Measurements from ENCODE around the gene CTNNA3.

Gene CTNNA3

DNA sequence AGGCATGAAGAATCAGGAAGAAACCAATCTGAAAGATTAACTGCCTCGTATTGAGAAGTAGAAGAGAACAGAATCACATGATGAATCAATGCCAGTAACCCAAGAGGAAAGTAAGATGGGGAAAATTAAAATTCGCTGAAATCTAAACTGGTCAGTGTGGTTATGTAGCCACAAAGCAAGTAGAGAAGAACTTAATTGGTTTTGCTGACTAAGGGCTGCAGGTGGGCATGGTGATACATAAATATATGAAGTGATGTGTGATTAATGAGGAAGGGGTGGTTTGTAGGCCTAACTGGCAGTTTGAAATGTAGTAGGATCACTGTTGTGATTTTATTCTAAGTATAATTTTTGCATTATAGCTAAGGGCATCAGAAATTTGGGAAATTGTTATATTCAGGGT, 853.6 kb downstream of the CTNNA3 start:
- DNase-seq, result no peak

DNA sequence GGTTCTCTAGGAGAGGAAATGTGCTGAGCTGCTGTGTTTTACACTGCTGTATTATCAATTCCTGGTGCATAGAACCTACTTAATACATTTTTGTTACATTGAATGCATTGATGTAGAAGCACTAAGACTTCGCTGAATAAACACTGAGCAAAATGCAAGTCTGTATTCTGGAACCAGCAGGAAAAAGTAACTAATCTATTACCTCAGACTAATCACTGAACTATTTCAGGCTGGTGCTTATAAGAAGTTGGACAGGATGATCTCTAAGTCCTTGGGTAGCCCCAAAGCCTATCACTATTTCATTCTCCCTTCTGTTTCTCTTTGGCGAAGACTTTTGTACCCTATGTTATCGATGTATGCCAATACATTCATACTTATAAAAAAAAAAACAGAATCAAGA, 857.3 kb downstream of the CTNNA3 start:
- DNase-seq, result no peak

DNA sequence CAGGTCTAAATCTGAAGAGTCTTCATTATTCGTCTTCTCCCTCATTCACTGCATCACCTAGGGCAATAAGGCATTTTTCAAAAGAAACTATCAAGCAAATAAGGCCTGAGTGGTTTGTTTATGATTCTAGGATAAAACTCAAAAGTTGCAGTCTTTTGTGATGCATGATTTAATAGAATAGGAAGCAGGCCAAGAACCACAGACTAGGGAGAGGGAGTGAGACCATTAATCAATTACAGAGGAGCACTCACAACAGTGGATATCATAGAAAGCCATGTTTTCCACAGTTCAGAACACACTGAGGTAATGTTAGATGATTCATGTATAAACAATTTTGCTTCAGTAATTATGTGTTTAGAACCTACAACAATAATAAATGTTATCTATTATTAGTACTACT, 858.0 kb downstream of the CTNNA3 start:
- no peak for DNase-seq

DNA sequence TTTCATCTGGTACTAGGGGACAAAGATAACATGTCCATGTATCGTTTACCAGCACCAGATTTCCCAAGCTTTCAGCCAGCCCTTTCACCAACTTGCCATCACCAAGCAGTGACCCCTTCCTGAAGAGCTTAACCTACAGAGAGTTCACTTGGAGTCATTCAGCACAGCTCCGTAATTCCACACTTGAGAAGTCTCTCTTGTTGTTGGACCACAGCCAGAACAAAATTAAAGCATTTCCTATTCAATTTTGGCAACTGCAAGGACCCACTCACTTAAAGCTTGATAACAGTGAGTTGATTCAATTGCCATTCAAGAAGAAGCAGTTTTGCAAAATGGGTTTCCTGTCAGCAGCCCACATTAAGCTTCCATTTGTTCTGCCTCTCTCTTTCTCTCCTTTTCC, 858.7 kb downstream of the CTNNA3 start:
- no peak for DNase-seq

DNA sequence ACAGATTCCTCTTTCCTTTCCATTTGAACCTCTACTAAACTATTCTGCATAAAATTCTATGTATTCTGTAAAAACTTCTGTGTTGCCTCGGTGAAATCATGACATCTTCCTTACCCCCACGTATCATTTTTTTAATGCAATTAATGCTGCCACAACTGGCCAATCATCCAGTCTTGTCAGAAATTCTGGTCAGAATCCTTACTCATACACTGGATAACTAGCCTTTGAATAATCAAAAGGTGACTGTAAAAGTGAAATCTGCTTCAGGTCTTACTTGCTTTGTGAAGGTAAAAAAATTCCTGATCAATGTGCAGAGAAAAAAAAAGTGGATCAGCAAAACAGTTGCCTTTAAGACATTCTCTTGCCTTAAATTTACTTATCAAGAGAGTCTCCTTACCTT, 859.2 kb downstream of the CTNNA3 start:
- no peak for DNase-seq

DNA sequence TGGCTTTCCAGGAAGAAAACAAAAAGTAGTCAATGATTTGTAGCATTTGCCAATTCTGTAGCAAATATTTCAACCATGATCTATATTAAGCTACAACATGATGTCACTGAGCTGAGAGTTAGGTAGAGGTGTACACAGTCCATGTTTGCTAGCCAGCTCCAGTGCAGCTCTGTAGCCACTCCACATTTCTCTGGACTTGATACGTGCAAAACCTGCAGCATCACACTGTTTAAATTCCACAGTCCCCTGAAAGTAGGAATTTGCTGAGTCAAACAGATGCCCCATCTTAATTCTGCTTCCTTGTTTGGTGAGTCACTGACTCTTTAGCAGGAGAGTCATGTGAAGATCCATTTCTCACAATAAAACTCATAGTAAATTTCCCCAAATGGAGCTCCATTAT, 859.9 kb downstream of the CTNNA3 start:
- no peak for DNase-seq

DNA sequence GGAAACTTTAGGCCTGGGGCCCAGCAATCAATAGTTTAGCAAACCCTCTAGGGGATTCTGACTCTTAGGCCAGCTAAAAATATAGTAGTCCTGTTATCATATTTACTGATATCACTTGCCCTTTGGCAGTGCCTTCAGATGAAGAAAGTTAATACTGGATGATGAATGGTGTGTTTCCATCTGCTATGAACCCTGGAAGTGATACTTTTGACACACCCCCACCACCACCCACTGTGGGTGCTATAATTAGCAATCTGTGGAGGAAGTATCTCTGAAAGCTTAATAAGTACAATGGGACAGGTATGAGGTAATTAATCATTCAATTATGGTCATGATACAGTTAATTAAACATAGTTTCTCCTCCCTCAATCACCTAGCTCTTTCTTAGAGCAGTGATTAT, 860.6 kb downstream of the CTNNA3 start:
- DNase-seq, result no peak

DNA sequence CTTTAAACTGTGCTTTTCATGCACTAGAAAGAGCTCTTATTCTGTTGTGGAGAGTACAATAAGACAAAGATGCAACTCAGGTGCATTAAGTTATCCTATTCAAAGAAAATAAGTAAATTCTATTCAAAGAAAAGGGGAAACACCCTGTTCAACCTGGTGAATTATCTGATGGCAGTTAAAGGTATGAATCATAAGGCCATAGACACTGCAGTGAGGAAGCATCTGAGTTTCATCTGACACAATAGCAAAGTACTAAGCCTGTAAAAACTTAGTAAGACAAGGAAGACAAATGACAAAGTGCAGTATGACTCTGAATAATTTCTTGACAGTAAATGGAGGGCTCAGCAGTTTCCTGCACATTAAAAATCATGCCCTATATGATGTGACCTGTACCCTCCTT, 861.2 kb downstream of the CTNNA3 start:
- no peak for DNase-seq

DNA sequence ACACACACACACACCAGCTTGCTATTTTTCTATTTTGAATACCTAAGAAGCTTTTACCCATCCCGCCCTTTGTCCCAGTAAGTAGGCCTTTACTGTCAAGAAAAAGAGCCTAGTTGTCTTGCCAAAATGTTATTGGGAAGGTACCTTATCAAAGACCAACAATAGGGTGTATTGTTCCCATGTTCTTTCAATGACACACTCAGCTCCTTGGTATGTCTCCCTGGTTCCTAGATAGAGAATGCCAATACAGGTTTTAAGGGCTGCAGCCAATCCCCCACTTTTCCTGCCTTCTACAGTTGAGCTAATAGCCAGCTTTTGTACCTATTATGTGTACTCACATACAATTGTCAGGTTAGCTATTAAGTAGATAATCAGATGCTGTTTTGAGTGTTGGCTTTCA, 862.1 kb downstream of the CTNNA3 start:
- DNase-seq, result no peak

DNA sequence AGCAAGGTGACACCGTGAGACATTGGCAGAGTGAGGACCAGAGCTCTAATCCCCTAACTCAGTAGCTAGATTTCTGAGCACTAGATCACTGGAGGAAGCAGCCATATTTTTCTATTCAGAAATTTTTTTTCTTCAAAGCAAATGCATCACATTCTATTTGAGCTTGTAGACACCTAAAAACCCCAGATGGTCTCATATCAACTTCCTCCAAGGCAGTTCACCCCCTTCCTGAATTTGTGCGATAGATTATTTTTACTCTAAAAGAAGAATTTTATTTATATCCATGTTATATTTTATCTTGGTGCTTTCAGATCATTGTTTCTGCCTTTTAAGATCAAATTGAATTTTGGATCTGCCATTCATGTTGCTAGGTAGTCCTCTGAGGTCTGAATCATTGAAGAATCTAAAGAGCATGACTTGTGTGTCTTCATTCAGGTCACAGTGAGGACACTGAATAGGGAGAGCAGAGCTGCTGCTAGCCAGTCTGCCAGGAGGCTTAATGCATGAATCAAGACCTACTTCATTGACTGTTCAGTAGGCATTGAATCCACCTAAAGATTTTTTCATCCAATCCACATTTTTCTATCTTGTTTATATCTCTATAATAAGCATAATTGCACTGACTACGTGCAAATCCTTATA, 863.1 kb downstream of the CTNNA3 start:
- DNase-seq, result no peak

DNA sequence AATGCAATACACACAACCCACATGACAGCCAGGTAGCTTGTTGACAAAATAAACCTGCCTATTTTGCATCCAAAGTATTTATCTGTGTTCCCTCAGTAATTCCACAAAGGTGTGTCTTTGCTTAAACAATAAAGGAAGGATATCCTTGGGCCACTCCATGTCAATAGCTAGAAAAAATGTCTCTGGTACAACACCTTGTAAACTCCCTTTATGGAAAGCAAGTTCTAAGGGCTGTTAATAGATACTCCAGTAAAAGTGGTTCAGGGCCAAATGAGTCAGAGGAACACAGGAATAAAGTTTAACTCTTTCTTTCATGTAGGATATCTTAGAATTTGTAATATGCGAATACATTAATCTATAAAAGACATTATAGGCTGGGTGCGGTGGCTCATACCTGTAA, 867.0 kb downstream of the CTNNA3 start:
- DNase-seq, result no peak

DNA sequence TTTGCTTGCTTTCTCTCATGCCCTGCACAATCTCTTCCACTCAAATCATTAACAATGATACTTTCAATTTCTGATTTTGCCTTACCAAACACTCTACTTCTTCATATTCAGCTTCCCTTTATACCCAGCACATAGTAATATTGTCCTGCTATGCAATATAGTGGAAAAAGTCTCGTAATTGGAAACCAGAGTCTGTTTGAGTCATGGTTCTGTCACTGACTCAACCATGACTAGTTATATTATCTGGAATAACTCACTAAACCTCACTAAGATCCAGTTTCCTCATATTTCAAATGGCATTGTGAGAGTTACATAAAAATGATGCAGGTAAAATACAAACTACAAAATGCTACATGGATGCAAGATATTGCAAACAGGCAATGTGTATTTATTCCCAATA, 868.6 kb downstream of the CTNNA3 start:
- no peak for DNase-seq

DNA sequence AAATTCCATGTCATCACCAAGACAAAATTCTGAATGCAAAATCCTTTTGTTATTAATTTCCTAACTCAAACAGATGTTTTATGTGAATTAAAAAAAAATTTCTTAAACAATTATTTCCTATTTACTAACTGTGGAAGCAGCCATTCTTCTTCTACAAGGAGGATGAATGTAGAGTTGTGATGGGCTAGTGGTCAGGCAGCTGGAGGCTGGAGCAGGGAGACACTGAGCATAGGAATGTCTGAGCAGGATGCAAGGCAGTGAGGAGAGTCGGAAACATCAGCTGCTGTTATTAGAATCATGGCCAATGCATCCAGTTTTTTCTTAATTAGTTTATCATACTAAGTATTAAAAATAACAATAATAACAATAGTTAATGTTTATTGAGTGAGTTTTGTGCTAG, 872.7 kb downstream of the CTNNA3 start:
- no peak for DNase-seq

DNA sequence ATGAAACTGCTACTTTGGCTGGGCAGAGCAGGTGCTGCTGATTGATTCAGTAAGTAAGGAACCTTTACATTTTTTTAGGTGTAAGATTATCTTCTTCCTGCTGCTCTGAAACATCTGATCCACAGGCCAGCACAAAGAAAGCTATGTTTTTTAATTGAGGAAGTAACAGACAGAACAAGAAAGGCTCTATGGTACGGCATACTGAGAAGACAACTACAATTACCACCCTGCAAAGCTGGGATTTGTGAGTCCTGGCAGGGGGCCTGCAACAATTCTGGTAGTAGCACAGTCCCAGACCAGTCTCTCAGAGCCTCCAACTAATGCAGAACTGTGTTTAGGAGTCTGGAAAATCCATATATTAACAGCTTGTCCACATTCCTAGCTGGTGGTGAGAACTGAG, 873.2 kb downstream of the CTNNA3 start:
- DNase-seq, result no peak

DNA sequence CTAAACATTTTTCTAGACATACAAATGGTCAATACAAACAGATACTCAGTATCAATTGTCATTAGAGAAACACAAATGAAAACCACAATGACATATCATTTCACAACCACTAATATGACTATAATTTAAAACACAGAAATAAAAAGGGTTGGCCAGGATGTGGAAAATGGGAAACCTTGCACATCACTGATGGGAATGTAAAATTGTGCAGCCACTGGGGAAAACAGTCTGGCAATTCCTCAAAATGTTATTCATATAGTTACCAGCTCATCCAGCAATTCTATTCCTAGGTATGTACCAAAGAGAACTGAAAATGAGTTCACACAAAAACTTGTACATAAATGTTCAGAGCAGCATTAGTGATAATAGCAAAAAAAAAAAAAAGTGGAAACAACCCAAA, 876.3 kb downstream of the CTNNA3 start:
- no peak for DNase-seq

DNA sequence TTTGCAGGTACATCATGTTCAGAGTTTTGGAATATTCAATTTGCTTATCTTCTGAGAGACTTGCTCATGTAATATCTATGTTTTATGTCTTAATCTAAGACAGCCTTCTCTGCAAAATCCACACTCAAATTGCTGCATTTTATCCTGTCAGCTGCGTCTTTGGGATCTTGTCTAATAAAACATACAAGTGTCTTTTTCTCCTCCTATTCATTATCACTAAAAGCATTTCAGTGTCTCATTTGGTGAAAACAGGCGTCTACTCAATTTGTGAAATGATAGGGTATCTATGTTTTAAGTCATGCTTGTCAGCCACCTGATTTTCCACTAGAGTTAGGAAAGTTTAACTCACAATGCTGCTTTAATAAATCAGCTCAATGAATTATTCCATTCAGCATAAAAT, 882.9 kb downstream of the CTNNA3 start:
- no peak for DNase-seq

DNA sequence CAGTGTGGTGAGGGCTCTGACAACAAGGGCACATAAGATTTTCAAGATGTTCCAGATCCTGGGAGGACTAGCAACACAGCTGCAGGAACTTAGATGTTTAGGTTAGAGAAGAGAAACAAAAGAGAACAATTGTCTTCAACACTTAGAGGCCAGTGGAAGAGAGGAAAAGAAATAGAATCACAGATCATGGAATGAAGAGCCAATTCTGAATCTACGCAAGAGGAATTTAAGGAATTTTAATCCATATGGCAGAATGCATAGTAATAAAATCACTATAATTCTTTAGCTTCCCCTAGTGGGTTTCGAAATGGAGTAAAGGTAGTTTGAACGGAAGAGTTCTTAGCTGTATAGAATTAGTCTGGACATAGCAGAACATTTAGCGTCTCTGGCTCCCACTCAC, 884.8 kb downstream of the CTNNA3 start:
- no peak for DNase-seq

DNA sequence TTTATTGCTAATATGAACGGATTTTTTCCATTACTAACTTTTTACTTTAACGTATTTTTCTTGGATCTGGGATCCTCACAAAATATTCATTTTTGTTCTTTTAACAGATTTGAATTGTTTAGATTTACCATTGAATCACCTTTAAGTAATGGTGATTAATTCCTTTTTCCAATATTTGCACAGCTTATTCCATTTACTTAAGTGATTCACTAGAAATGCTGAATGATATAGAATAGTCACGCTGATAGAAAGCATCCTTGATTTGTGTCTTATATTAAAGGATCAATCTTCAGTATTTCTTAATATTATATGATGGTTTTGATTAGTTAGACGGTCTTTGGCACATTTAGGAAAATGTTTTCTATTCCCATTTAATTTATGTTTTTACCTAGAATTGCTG, 886.6 kb downstream of the CTNNA3 start:
- DNase-seq, result no peak

DNA sequence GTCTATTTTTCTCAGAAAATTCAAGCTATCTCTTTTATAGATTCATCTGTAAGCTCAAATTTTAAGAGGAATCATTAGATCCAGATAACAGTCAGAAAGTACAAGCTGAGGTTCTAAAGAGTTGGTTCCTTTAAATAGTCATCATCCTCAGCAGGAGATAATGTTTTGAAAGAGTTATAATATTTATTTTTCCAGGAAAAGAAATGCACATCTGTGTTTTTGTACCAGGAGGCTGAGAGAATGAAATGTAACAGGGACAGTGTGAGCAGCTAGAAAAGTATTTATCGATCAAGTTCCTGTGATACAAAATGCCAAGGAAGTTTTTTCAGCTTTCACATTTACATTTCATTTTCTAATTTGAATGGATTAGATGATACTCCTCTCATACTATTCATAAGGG, 890.4 kb downstream of the CTNNA3 start:
- DNase-seq, result no peak

DNA sequence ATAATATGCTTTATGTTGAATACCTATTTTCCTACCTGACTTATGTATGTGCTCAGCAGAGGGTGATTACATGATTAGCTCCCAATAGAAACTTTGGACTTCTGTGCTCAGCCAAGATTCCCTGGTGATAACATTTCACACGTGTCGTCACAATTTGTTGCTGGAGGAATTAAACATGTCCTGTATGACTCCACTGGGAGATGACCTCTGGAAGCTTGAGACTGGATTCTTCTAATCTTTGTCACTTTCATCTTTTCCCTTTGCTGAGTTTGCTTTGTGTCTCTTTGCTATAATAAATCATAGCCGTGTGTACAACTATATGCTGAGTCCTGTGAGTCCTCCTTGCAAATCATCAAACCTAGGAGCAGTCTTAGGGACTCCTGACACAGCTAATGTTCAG, 891.0 kb downstream of the CTNNA3 start:
- no peak for DNase-seq

DNA sequence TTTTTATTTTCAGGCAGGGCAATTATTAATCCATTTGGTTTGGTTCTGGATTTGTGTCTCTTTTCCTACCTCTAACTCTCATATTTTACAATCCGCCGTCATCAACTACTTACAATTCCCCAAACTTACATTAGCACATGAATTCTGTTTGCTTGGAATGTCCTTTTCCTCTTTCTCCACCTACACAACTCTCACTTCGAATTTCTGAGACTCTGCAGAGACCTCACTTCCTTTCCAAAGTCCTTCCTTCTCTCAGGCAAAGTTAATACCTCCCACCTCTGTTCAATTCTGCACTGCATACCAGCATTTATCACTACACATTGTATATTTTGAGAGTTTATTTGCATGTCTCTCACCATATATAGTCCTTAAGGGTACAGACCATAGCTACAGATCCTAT, 892.8 kb downstream of the CTNNA3 start:
- no peak for DNase-seq

DNA sequence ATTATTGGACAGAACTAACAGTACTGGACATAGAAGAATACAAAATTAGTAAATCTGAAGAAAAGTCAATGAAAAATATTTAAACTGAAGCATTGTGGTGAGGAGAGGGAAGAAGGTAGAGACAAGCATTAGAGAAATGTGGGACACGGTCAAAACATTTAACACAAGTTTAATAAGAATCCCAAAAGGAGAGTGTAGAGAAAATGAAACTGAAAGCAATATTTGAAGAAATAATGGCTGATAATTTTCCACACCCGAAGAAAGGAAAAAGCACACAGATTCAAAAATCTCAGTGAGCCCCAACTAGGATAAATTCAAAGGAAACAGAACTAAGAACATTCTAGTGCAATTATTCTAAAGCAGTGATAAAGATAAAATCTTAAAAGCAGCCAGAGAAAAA, 896.5 kb downstream of the CTNNA3 start:
- no peak for DNase-seq

DNA sequence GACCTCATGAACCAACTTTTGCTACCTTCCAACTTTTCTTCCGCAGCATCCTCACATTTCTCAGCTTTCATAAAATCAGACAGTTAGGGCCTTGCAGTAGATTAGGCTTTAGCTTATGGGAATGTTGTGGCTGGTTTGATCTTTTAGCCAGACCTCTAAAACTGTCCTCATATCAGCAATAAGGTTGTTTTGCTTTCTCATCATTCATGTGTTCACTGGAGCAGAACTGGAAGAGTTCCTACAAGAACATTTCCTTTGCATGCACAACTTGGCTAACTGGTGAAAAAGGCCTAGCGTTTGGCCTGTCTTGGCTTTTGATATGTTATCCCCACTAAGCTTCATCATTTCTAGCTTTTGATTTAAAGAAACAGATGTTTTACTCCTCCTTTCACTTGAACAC, 900.1 kb downstream of the CTNNA3 start:
- DNase-seq, result no peak

DNA sequence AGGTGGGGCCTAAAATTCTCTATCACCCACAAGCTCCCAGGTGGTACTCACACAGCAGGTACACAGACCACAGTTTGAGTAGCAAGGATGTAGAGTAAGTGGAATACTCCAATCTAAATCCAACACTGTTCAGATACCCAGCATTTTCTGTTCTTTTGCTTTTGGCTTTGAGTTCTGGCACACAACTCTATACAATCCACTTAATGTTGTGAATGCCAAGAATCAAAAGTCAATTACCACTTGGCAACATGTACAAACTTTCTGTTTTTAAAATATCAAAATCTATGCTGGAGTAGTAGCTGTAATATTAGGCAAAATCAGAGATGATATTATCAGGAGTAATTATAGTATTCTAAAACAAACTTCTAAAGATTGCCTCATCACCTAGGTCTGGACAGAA, 903.6 kb downstream of the CTNNA3 start:
- DNase-seq, result no peak

DNA sequence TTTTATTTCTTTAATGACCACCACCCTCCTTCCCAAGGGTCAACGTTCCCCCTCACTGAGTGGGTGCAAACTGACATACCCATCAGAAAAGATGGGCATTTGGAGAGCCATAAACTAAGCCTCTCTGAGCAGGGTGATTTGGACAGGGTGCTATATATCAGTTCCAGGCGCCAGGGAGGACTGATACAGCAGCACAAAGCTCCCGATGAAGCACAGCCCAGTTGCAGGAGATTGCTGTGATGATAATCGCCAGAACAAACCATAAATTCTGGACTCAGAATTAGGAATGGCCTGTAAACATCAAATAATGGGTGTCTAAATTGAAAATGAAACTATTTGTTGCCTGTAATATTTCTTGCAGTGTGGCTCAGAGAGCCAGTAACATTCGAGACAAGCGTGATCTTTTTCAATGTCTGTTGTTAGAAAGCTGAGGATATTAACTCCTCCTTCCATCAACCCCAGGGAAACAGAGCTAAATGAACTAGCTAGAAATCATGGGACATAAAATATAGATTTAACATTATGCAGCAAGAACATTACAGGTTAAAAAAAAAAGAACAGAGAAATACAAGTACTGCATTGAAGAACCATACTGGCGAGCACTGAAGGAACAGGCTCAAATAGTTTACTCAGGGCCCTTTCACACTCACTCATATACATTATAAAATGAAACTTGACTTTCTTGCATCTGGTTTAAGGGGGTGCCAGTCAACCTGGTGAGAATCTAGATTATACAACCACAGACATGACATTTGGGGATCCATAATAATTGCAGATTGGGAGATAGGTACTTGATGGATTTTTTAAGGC, 907.6 kb downstream of the CTNNA3 start:
- DNase-seq, result no peak
